ENCODE data around the gene PPP1R1B. TPM values are rescaled to one million over a fixed set of nuclear protein-coding genes. Genes with fewer than 3 reads are reported as not detected.

PPP1R1B gene
- total RNA-seq, 4 donors from 2014 or later, result 0.23 to 4.8 (median 2.4) TPM

DNA sequence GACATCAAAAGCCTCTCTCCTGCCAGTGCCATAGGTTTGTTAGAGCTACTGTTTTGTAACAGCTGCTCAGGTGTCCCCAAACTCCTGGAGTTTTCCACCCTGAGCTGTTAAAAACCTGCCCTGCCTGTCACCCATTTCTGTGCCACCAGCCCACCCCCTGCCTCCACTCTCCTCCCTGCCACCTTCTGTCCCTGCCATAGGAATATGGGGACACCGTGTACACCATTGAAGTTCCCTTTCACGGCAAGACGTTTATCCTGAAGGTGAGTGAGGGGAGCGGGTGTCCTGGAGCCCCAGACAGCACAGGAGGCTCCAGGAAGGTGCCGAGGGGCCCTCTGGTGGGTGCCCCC is 33.2 kb downstream of the PPP1R1B start:
- 50% methylated on average over 1 of the region's 5 CpGs; no CpG with 5 or more reads in 1 of the 2 donors for WGBS, 2 donors
- H3K4me3 ChIP-seq, result peak overlapping the region in 1 of 4 donors; percentile 16

GRCh38 chr17:39660397-39661385 is 33.9 kb downstream of the PPP1R1B start:
- TF ChIP-seq CTCF (IDR thresholded peaks at IDR 0.05) (no peak), POLR2A (IDR thresholded peaks at IDR 0.05) (no peak)
- Histone ChIP-seq H3K4me1 (peaks cover 18 to 79% (median 47%) of the 10 kb centered on the region in 3 donors), H3K27me3 (peaks cover 0 to 7% (median 0%) of the 10 kb centered on the region in 4 donors), H3K4me3 (peak overlapping the region in 1 of 4 donors; percentile 16), H3K9me3 (no peaks in the 10 kb centered on the region), H3K27ac (peak overlapping the region; percentile 33 to 83 (median 70)), H3K36me3 (peaks cover 7 to 75% (median 13%) of the 10 kb centered on the region in 3 donors)
- no peak for DNase-seq
- intact Hi-C loops (cut with DNase I), result no loop called here
- 87 to 93% methylated on average over 3 to 19 of the region's 35 CpGs for WGBS, 2 donors

More for the DNA sequence above, 33.2 kb downstream of the PPP1R1B start:
- Histone ChIP-seq H3K27ac (peak overlapping the region; percentile 33 to 83 (median 70)), H3K4me1 (peaks cover 18 to 72% (median 47%) of the 10 kb centered on the region in 3 donors), H3K9me3 (no peaks in the 10 kb centered on the region), H3K36me3 (peaks cover 7 to 81% (median 13%) of the 10 kb centered on the region in 3 donors), H3K27me3 (peaks cover 0 to under 1% (median 0%) of the 10 kb centered on the region in 4 donors)
- intact Hi-C loops (cut with DNase I), result no loop called here
- TF ChIP-seq CTCF (IDR thresholded peaks at IDR 0.05), result no peak
- no peak for DNase-seq

DNA sequence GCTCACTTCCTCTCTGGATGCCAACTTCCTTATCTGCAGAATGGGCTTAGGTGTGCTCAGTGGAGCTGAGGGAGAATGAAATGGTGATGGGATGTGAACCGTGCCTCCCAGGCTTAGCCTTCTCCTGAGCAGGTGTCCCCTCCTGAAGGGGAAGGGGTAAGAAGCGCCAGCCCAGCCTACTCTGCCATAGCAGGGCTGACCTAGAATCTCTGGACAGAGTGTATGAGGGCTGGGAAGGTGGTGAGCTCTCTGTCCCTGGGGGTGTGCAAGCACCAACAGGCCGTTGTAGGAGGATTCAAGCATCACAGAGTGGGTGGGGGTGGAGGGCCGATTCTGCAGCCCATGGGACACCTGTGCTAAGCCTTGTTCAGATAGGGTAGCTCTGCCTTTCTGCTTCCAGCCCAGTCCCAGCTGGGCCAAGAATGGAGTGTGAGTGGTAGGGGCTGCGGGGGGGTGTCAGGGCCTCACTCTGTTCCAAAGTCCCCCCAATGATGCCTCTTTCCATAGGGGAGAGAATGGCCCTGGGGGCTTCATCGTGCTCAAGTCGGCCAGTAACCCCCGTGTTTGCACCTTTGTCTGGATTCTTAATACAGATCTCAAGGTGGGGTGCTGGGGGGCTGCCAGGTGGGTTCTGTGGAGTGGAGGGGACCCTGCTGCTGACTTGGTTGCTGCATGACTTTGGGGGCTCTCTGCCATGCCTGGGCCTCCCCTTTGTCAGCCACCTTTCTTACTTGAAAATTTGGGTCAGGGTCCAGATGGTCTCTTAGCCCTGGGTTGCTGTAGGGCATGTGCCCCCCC is 35.2 kb downstream of the PPP1R1B start:
- peaks cover 7 to 63% (median 13%) of the 10 kb centered on the region in 3 donors for H3K36me3 ChIP-seq
- WGBS, 2 donors, result 73 to 74% methylated on average over 4 to 5 of the region's 8 CpGs
- intact Hi-C loops (cut with DNase I), result no loop called here

GRCh38 chr17:39662551-39663339 is 36.0 kb downstream of the PPP1R1B start:
- intact Hi-C loops (cut with DNase I), result no loop called here
- WGBS, 2 donors, result 88% methylated on average over 5 of the region's 22 CpGs; no CpG with 5 or more reads in 1 of the 2 donors
- DNase-seq, result no peak
- Histone ChIP-seq H3K36me3 (peaks cover 7 to 55% (median 13%) of the 10 kb centered on the region in 3 donors), H3K27me3 (peaks cover 0 to 28% (median 0%) of the 10 kb centered on the region in 4 donors), H3K4me3 (no peak overlapping the region), H3K9me3 (no peaks in the 10 kb centered on the region), H3K27ac (peak overlapping the region in 3 of 4 donors; percentile 64 to 83 (median 75)), H3K4me1 (peaks cover 33 to 99% (median 57%) of the 10 kb centered on the region in 3 donors)
- TF ChIP-seq POLR2A (IDR thresholded peaks at IDR 0.05) (no peak), CTCF (IDR thresholded peaks at IDR 0.05) (no peak)

More for the DNA sequence above, 35.2 kb downstream of the PPP1R1B start:
- no peak for DNase-seq
- H3K4me1 ChIP-seq, result peaks cover 25 to 91% (median 49%) of the 10 kb centered on the region in 3 donors
- H3K4me3 ChIP-seq, result no peak overlapping the region
- no peaks in the 10 kb centered on the region for H3K9me3 ChIP-seq
- no peak for TF ChIP-seq CTCF (IDR thresholded peaks at IDR 0.05)
- TF ChIP-seq POLR2A (IDR thresholded peaks at IDR 0.05), result no peak
- peaks cover 0 to 20% (median 0%) of the 10 kb centered on the region in 4 donors for H3K27me3 ChIP-seq
- H3K27ac ChIP-seq, result peak overlapping the region in 3 of 4 donors; percentile 64 to 83 (median 75)
